Lower leg skin (tissue), 3 donors: ENCODE results near the gene SUGCT.

Experiments used
- POLR2A ChIP-seq, 2 donors: fragments of 450-650 bp; IDR thresholded peaks; one replicate each; pipeline ENCODE4 v1.6.1; 2016 to 2017; ENCODE audit warnings: antibody characterized with exemption in 2 of 2, mild to moderate bottlenecking in 1 of 2, moderate library complexity in 1 of 2
- TF ChIP-seq, protein P1 (sequence below), 3 donors: fragments of 450-650 bp; IDR thresholded peaks; one replicate each; pipeline ENCODE4 v1.5.1; 2016; ENCODE audit warnings: antibody characterized with exemption in 3 of 3, mild to moderate bottlenecking in 3 of 3, moderate library complexity in 2 of 3

DNA sequence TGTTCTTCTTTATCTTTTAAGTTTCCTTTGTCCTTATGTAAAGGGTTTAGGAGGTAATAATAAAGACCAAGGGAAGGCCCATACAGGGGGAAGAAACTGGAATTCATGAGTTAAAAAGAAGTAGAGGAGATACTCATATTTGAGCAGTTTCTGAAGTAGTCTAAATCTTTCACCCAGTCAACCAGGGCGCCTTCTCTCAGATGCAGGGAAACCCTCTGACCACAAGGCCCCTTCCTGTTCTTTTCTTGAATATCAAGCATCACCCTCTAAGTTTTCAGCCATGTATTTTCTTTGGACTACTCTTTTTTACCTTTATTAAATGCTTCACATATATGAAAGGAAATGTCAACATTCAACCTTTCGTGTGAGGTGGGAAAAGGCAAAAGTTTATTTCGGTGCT, 630.8 kb downstream of the SUGCT start:
- TF ChIP-seq, protein P1, sequence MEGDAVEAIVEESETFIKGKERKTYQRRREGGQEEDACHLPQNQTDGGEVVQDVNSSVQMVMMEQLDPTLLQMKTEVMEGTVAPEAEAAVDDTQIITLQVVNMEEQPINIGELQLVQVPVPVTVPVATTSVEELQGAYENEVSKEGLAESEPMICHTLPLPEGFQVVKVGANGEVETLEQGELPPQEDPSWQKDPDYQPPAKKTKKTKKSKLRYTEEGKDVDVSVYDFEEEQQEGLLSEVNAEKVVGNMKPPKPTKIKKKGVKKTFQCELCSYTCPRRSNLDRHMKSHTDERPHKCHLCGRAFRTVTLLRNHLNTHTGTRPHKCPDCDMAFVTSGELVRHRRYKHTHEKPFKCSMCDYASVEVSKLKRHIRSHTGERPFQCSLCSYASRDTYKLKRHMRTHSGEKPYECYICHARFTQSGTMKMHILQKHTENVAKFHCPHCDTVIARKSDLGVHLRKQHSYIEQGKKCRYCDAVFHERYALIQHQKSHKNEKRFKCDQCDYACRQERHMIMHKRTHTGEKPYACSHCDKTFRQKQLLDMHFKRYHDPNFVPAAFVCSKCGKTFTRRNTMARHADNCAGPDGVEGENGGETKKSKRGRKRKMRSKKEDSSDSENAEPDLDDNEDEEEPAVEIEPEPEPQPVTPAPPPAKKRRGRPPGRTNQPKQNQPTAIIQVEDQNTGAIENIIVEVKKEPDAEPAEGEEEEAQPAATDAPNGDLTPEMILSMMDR (IDR thresholded peaks at IDR 0.05) = no peak
- no peak for TF ChIP-seq POLR2A (IDR thresholded peaks at IDR 0.05)
